ENCODE measurements around the gene AGPAT2.

The AGPAT2 gene

DNA sequence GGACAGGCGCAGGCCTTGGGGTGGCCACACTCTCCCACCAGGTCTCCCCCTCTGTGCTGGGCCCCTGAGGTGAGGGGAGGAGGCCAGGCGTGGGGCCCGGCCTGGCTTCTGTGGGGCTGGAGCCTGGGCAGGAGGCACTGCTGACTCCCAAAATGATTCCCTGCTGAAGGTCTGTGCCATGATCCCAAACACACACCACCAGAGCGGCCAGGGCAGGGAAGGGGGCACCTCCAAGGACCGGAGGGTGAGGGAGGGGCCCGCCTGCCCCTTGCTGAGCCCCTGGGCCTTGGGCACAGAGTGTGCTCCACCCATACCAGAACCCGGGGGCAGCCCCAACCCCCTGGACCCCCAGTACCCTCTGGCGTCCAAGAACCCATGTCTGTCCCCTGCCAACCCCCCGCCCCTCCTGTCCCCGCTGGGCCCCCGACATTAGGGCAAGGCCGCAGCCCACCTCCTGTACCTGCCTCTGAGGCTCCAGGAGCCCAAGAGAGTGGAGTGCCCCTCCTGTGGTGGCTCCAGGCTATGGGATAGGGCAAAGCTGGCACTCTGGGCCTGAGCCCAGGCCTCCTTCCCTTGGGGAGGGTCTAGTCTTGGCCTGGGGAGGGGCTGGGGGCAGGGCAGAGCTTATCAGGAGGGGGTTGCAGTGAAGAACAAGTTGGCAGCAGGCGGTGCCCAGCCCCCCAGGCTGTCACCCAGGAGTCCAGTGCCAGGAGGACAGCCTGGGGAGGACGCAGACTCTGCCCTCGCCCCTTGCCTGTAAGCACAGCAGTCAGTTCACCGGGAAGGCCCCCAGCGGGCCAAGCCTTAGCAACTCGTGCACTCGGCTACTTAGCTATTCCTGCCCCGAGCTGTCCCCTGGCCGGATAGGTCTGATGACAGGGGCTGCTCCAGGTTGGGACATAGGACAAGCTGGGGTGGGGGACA lies 27.1 kb downstream of the AGPAT2 start:
- no peak for DNase-seq

DNA sequence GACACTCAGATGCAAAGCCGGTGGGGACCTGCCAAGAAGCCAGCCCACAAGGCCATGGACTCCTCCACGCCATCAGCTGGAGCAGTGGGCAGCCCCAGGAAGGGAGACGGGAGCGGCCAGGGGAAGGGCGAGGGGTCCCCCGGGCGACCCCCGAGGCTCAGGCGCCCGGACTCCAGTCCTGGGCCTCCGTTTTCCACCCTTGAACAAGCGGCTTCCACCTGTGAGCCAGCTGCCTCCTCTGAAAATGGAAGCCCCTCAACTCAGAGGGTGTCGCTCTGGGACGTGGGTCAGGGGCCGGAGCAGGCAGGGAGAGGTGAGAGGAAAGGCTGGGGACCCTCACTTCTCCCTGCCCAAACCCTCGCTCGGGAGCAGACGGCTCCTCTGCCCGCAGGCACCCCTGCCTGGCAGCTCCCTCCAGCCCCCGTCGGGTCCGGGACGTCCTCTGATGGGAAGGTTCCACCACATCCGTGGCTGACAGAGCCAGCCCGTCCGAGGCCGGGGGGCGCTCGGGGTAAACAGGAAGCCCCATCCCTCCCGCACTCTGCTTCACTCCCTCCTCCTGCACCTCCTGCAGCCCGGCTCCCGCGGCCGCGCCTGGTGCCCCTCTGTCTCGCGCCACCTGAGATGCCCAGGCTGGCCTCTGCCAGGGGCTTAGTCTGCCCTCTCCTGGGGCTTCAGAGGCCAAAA lies 28.3 kb downstream of the AGPAT2 start:
- no peak for DNase-seq

DNA sequence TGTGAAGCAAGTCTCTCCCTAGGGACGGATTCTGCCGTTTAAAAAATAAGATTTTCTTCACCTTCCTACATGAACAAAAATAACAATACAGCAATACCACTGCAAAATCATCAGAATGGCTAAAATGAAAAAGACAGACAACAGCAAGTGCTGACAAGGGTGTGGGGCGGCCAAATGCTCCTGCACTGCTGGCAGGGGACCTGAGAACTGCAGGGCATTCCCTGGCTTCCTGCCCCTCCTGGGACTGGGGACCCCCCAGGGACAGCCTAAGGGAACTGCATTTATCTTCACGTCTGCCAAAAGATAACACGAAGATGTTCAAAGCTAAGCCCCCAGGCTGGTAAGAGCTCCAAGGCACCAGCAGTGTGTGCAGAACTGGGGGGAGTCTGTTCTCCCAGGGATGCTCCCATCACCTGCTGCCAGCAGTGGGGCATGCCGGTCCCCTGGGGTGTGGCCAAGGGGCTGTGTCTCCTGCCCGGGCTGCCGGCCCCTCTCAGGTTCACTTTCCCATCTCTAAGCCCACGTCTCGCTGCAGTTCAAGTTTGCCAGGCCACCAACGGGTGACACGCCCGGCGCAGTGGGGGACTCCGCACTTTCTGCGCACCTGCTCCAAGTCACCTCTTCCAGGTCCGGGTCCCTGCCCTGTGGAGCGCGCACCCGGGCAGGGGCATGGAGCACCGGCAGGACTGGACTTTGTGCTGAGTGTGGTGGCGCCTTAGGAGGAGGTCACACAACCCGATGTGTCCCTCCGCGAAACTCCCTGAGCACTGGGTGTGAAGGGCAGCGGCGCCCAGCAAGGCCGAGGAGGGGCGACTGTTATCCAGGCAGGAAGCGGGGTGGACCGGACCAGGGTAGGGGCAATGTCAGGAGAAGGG lies 29.0 kb downstream of the AGPAT2 start:
- DNase-seq = no peak

DNA sequence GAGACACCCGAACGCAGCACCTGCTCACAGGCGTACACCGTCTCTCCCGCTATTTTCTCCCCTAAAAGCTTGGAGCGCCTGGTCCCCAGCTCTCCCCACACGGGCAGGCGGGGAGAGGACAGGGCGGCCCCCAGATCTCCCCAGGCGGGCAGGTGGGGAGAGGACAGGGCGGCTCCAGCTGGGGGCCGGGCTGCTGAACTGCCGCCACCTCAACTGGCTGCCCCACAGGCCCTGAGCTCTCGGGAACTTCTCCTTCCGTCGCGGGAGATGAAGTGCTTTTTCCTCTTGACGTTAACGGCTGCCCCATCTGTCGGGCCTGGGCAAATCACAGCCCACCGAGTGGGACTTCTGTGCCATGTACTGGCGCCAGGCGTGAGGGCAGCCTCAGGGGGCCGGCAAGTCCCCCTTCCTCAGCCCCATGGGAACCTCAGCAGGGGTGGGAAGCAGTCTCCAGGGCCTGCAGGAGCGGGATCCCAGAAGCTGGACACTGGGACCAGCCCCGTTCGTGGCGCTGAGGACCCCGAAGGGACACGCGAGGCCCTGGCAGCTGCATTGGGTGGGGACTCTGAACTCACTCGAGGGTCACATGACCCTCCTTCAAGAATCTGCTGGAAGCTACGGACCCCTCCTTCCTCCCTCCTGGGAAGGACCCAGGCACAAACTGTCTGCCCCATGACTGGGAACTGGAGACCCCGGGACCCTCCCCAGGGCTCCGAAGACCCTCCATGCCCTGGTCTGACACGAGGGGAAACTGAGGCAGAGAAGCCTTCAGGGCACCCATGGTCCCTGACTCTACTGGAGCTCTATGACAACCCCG lies 30.3 kb downstream of the AGPAT2 start:
- no peak for DNase-seq

DNA sequence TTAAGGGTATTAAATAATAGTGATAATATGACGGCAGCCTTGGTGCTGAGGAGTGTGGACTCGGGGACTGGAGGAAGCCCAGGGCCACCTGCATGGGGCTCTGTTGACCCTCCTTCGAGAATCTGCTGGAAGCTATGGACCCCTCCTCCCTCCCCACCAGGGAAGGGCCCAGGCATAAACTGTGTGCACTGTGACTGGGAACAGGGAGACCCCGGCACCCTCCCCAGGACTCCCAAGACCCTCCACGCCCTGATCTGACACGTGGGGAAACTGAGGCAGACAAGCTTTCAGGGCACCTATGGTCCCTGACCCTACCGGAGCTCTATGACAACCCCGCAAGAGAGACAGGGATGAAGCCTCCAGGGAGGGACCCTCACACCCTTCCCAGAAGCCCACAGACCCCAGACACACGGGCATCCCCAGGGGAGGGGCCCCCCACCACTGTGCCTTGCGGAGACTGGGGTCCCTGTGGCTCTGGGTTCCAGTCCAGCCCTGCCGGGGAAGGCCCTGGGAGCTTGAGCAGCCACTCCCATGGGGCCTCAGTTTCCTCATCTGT lies 31.0 kb downstream of the AGPAT2 start:
- no peak for DNase-seq

DNA sequence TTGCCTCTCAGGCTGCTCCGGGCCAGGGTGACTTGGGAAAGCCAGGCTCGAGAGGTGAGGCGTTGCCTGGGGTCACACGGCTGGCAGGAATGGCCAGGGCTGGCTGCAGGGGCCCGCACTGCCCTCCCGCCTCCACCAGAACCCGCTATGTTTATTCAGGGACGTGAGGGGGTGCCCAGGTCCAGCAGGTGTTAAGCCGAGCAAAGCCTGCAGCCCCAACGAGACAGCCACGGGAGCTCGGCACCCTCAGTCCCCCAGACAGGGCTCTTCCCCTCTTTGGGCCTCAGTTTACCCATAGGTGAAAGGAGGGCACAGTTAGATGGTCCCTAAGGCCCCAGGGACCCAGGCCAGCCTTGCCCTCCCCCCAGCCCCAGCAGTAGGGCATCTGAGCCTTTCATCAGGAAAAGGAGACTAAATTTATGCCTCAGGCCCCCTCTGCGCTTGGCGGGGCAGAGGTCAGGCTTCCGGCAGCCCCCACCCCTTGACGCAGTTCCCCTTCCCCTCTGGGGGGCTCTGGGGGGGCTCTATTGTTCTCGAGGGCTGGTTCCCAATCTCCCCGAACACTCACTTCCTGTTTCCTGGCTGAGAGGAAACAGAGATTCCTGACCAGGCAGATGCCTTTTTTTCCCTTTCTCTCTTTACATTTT lies 31.6 kb downstream of the AGPAT2 start:
- DNase-seq = no peak

DNA sequence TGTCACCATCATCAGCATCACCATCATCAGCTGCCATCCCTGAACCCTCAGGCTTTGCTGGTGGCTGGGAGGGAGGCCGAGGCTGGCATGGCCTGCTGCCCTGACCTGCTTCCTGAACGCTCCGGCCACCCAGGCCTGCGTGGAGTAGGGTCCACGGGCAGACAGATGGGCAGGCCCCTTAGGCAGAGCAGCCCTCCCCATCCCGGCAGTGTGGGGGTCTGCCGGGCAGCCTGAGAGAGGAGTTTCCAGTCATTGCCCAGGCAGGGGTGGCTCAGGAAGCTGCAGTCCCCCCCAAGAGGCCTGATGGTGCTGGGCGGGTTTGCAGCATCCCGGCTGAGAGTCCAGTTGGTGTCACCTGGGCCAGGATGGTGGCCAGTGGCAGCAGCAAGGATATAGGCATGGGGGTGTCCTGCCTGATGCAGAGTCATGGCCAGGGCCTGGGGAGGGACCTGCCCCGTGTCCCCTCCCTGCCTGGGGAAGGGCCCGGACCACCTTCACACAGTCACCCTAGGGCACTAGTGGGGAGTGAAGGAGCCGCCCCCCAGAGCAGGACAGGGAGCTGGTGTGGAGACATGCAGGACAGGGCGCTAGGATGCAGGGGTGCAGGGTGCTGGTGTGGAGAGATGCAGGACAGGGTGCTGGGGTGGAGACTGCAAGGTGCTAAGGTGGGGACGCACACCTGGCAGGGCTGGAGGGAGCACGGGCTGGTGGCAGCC lies 32.3 kb downstream of the AGPAT2 start:
- no peak for DNase-seq

DNA sequence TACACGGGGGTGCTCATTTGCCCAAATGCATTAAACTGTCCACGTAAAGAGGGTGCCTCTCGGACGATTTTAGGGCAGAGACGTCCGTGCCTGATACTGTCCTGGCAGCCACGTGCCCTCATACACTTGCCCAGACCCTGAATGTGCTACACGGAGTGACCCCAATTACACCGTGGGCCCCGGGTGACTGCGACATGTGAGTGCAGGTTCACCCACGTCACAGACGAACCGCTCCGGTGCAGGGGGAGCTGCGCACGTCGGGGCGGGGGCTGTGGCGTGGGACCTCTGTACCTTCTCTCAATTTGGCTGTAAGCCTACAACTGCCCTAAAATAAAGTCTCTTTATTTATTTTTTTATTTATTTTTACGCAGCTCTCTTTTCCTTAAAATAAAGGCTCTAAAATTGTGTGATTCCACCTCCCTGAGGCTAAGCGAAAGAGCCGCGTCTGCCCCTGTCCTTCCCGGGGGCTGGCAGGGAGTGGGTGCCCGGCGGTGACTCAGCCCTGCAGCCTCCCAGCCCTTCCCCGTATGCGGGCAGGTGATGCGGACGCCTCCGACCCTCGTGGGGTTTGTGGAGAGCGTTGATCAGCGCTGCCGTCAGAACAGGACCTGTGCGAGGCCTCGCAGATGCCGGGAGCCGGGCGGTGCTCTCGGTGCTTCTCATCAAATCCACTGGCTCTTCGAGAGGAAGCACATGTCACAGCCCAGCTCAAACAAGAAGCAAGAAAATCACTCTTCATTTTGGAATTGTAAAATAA lies 33.8 kb downstream of the AGPAT2 start:
- DNase-seq = no peak

DNA sequence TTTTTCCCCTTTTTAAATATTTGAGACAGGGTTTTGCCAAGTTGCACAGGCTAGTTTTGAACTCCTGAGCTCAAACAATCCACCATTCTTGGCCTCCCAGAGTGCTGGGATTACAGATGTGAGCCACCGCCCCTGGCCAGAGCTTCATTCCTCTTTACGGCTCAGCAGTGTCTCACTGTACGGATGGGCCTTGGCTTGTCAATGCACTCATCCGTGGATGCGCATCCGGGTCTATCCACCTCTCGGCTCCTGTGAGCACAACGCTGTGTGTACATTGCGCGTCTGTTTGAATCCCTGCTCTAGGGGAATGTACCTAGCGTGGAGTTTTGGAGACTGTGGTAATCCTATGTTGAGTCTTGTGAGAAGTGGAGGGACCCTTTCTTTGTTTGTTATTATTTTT lies 35.4 kb downstream of the AGPAT2 start:
- DNase-seq = no peak

DNA sequence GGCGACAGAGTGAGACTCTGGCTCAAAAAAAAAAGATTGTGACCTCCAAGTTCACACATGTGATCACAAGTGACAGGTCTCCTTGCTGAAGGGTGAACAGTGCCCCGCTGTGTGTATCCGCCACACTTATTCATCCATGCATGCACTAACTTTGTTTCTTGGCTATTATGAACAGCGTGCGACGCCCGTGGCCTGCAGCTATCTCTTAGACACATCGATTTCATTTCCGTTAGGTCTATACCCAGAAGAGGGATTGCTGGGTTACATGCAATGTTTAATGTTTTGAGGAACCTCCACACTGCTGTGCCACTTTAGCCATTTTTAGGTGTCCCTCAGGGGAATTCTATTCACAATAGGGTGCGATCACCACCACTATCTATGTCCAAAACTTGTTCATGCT lies 36.6 kb downstream of the AGPAT2 start:
- no peak for DNase-seq

DNA sequence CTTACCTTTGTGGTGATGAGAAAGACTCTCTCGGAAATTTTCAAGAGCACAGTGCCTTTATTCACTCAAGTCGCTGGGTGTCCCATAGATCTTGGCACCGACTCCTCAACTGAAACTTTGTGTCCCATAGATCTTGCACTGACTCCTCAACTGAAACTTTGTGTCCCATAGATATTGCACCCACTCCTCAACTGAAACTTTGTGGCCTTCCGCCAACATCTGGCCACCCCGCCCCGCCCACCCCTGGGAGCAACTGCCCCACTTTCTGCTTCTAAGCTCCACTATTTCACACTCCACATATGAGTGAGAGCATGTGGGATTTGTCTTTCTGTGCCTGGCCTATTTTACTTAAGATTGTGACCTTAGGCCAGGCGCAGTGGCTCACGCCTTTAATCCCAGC lies 37.2 kb downstream of the AGPAT2 start:
- DNase-seq = no peak

DNA sequence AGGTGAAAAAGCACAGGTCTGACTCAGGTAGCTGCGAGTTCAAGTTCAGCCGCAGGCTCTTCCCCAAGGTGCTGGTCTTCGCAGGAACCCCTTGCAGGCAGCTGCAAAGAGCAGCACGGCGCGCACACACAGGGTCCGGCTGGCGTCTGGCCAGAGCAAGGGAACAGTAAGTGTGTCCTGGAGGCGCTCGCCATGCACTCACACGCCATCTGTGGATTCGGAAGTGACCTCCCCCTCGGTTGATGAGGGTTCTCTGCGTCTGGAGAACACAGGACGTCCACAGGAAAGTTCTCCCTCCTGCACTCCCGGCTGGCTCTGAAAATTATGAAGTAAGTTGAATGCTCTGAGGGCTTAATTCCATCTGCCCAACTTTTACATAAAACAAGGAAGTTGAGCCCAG lies 38.5 kb downstream of the AGPAT2 start:
- no peak for DNase-seq

DNA sequence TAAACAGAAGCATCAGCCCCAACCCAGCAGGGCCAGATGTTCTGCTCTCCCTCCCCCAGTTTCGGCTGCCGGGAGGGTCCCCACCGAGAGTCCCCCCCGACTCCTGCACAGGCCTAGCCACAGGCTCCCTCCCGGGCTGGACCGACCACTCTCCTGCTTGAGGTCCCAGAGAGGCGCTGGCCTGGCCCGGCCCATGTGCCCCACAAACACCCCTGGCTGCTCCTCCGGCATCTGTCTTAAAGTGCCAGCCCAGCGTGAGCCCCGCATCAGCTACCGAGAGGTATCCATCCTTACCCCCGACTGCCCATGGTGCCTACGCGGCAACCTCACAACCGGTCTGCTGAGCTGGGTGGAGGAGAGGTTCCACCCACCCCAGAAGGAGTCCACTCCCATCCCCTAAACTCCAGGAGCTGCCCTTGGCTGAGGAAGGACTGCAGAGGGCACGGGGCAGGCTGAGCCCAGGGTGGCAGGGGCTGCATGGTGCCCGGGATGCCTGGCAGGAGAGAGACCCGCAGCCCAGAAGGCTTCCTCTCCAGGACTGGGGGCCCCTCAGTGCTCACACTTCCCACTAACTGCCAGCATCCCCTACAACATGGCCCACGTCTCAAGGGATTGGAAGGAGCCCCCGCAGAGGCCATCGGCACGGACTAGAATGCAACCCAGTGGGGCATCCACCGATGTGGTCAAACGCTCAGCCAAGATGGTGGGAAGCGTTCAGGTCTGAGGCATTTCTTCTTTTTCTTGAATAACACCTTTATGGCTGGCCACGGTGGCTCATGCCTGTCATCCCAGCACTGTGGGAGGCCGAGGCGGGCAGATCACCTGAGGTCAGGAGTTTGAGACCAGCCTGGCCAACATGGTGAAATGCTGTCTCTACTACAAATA lies 40.2 kb downstream of the AGPAT2 start:
- no peak for DNase-seq

DNA sequence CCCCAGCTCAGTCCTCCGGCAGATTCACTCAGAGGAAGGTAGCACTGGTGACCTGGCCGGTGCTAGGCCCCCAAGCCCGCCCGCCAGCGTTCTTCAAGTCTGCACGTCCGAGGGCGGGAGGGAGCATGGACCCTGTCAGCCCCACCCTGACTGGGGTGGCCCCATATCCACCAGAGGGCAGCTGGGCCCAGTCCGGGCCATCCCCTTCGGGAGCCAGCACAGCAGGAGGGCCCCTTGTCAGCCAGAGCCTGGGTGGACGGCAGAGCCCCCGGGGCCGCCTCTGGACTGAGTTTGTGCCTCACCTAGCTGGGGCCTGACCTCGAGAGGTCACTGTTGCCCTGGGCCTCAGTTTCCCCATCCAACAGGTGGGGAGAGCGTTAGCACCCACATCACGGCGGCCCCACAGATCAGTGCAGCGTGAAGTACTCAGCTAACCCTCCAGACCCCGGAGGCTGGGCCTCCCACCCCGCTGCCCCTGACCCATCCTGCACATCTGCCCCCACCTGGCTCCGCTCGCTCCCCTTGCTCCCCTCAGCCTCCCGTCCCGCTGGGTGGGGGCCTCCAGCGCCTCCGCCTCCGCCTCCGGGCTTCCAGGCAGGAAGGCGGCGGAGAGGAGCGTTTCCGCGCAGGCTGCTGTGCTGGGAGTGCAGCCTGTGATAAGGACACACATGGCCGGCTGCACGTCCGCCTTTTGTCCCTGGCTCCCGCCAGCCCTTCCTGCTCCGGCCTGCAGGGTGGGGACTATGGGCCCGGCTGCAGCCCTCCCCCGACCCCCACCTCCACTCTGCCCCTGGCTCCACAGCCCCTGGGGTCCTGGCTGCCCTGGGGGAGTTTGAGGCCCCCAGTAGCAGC lies 41.1 kb downstream of the AGPAT2 start:
- no peak for DNase-seq

DNA sequence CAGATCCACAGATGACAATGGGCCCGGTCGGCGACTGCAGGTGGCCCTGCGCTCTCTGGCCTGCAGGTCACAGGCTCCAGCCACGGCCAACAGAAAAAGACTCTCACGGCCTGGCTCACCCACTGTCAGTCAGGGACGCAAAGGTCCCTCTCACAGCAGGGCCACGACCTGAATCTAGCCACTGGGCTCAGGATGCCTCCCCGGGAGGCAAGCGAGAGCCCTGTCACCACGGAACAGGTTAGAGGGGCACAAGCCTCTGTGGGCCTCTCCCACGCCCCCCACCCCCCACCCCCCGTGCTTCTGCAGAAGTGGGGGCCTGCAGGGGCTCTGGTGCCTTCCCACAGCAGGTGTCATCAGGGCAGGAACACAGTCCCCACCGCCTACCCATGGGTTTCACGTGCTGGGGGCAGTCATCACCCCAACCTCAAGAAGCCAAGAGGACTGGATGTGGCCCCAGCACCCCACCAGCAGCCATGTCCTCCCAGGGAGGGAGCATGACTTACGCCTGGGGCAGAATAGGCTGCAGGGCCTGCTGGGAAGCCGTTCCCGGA lies 41.8 kb downstream of the AGPAT2 start:
- no peak for DNase-seq

DNA sequence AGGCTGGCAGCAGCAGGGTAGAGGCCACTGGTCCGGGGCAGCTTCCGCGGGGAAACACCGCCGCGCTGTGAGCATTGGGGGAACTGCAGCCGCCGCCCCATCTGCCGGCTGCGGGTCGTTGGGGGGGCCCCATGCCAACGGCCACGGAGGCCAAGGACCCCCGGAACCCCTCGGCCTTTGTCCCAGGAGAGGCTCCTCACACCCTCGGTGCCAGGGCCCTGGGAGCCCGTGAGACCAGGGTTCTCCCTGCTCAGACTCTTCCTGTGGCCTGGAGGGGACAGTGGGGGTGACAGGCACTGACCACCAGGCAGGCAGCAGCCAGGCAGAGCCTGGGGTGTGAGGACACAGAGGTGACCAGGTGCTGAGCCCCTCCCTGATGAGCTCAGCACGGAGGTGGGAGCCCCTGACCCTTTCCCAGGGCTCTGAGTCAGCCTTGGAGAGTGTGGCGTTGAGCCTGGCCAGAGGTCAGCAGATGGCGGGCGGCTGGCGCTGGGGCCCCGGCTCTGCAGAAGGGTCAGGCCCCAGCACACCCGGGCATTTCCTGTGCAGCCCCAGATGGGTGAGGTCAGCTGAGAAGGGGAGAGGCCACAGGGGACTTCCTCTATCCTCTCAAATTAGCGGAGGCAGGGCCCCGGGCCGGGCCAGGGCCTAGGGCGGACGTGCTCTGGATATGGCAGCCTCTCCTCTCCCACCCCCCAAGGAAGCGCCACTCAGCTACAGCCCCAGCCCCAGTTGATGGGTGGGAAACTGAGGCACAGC lies 42.5 kb downstream of the AGPAT2 start:
- DNase-seq = peak in 1 of 2 donors; percentile 18

DNA sequence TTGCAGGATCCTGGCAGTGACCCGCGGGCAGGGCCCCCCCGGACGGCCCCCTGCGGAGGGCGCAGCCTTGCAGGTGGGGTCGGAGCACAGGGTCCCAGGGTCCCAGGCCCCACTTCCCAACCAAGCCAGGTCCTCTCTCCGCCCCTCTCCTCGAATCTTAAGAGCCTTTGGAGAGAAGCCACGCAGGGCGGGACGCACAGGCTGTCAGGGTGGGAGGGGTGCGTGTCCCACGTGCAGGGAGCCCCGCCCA lies 43.0 kb downstream of the AGPAT2 start:
- DNase-seq = no peak
